Thyroid gland (tissue), 4 donors: ENCODE data around the gene LHB.

Experiments
- POLR2A ChIP-seq, 2 donors: fragments of 450-650 bp; IDR thresholded peaks; one replicate each; pipeline ENCODE4 v1.6.1; 2017; ENCODE audit warnings: antibody characterized with exemption in 2 of 2, mild to moderate bottlenecking in 2 of 2, moderate library complexity in 1 of 2
- TF ChIP-seq, protein P1 (sequence below), 6 experiments: fragments of 200-600 bp in 3 of 6; fragments of 450-650 bp in 3 of 6; sonication (generic) in 3 of 6; IDR thresholded peaks; one replicate each; pipeline ENCODE4 v1.5.1; 2016 to 2019; ENCODE audit warnings: antibody characterized with exemption in 6 of 6, mild to moderate bottlenecking in 2 of 6, inconsistent platforms in 1 of 6, moderate library complexity in 1 of 6

DNA sequence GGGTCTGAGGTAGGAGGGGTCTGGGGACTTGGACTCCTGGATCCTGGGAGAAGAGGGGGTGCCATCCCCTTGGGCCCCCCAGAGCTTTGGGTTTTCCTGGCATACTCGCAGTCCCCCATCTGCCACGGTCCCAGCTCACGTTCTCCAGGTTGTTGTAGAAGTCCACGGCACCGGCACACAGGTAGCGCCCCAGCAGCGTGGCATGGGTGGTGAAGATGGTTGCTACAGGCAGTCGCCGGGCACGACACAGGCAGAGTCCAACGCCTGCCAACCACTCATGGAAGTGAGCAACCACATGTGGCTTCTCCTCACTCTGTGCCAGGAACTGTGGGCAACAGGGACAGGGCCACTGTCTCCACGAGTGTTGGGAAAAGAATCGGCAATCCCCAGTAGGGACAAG is 31.2 kb downstream of the LHB start:
- TF ChIP-seq, protein P1, sequence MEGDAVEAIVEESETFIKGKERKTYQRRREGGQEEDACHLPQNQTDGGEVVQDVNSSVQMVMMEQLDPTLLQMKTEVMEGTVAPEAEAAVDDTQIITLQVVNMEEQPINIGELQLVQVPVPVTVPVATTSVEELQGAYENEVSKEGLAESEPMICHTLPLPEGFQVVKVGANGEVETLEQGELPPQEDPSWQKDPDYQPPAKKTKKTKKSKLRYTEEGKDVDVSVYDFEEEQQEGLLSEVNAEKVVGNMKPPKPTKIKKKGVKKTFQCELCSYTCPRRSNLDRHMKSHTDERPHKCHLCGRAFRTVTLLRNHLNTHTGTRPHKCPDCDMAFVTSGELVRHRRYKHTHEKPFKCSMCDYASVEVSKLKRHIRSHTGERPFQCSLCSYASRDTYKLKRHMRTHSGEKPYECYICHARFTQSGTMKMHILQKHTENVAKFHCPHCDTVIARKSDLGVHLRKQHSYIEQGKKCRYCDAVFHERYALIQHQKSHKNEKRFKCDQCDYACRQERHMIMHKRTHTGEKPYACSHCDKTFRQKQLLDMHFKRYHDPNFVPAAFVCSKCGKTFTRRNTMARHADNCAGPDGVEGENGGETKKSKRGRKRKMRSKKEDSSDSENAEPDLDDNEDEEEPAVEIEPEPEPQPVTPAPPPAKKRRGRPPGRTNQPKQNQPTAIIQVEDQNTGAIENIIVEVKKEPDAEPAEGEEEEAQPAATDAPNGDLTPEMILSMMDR (IDR thresholded peaks at IDR 0.05): no peak
- no peak for TF ChIP-seq POLR2A (IDR thresholded peaks at IDR 0.05)
